ENCODE measurements around the gene MYT1. TPM values are rescaled to one million over a fixed set of nuclear protein-coding genes. Genes with fewer than 3 reads are reported as not detected.
"Not testable (repeated sequence)": the region's sequence is repeated elsewhere in the genome, so short reads cannot be mapped to it uniquely, and the experiment has no call there.

MYT1 gene
- total RNA-seq, 1 donor from 2014 or later = 2.3 TPM

DNA sequence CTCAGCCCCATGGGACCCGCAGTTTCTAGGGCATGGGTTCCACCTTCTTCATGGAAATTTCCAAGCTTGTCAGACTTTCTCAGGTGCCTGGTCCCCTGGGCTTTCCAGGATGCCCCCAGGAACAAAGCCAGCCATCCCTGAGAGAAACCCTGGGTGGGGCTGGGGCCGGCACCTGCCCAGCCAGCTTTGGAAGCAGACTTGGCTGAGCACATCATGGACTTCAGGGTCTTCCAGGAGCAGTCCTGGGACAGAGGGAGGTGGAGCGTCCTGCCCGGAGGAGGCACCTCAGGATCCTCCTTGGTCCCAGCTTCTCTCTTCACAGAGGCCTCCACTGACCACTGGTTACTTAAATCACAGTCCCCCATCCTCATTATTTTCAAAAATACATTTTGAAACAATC, 13.5 kb downstream of the MYT1 start:
- DNase-seq (ENCODE audit: low spot score, unreplicated experiment) = no peak
- no peak overlapping the region for H3K27ac Mint-ChIP-seq
- peaks cover 23% of the 10 kb centered on the region for H3K27me3 Mint-ChIP-seq
- no peak overlapping the region for H3K4me3 Mint-ChIP-seq (ENCODE audit: low read depth)
- H3K36me3 Mint-ChIP-seq (ENCODE audit: insufficient read depth) = no peaks in the 10 kb centered on the region
- H3K9me3 Mint-ChIP-seq (ENCODE audit: low read depth) = peaks cover 6% of the 10 kb centered on the region
- peaks cover 6% of the 10 kb centered on the region for H3K4me1 Mint-ChIP-seq (ENCODE audit: low read depth)
- TF ChIP-seq, protein P1, sequence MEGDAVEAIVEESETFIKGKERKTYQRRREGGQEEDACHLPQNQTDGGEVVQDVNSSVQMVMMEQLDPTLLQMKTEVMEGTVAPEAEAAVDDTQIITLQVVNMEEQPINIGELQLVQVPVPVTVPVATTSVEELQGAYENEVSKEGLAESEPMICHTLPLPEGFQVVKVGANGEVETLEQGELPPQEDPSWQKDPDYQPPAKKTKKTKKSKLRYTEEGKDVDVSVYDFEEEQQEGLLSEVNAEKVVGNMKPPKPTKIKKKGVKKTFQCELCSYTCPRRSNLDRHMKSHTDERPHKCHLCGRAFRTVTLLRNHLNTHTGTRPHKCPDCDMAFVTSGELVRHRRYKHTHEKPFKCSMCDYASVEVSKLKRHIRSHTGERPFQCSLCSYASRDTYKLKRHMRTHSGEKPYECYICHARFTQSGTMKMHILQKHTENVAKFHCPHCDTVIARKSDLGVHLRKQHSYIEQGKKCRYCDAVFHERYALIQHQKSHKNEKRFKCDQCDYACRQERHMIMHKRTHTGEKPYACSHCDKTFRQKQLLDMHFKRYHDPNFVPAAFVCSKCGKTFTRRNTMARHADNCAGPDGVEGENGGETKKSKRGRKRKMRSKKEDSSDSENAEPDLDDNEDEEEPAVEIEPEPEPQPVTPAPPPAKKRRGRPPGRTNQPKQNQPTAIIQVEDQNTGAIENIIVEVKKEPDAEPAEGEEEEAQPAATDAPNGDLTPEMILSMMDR (IDR thresholded peaks at IDR 0.05; ENCODE audit: unreplicated experiment) = no peak

DNA sequence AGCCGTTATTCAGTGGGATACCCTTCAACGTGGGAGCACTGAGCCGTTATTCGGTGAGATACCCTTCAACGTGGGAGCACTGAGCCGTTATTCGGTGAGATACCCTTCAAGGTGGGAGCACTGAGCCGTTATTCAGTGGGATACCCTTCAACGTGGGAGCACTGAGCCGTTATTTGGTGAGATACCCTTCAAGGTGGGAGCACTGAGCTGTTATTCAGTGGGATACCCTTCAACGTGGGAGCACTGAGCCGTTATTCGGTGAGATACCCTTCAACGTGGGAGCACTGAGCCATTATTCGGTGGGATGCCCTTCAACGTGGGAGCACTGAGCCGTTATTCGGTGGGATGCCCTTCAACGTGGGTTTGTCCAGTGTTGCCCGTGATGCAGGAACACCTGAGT, 14.7 kb downstream of the MYT1 start:
- H3K4me3 Mint-ChIP-seq (ENCODE audit: low read depth); DNase-seq (ENCODE audit: low spot score, unreplicated experiment); H3K4me1 Mint-ChIP-seq (ENCODE audit: low read depth); H3K36me3 Mint-ChIP-seq (ENCODE audit: insufficient read depth); H3K9me3 Mint-ChIP-seq (ENCODE audit: low read depth); H3K27ac Mint-ChIP-seq: not testable (repeated sequence)
- peaks cover 17% of the 10 kb centered on the region for H3K27me3 Mint-ChIP-seq

DNA sequence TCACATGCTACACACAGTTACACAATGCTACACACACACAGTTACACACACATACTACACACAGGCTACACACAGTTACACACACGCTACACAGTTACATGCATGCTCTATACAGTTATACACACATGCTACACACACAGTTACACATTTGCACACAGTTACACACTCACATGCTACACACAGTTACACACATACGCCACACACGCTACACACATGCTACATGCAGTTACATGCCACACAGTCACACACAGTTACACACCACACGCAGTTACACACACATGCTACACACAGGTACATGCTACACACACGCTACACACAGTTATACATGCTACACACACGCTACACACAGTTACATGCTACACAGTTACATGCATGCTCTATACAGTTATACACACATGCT, 15.6 kb downstream of the MYT1 start:
- Mint-ChIP-seq H3K27me3 (peaks cover 23% of the 10 kb centered on the region), H3K36me3 (ENCODE audit: insufficient read depth) (no peaks in the 10 kb centered on the region), H3K27ac (no peak overlapping the region), H3K4me1 (ENCODE audit: low read depth) (peaks cover 6% of the 10 kb centered on the region), H3K9me3 (ENCODE audit: low read depth) (peaks cover 6% of the 10 kb centered on the region), H3K4me3 (ENCODE audit: low read depth) (no peak overlapping the region)
- no peak for DNase-seq (ENCODE audit: low spot score, unreplicated experiment)
- TF ChIP-seq, protein P1 (IDR thresholded peaks at IDR 0.05; ENCODE audit: unreplicated experiment) = no peak

DNA sequence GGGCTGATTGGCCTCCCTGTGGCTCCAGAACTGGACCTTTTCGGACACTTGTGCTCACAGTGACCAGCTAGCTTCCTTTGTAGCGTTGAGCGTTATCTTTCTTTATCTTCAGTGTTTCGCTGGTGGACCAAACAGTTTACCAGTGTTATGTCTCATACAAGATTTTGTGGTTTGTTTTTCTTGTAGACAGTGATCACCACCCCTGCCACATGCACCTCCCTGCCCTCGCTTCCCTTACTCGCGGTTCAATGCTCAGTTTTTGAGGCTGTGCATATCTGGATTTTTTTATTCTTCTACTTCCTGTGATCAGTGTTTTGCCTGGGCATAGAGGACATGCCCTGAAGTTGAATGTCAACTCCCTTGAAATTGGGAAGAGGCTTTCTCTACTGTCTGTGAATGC, 16.4 kb downstream of the MYT1 start:
- Mint-ChIP-seq H3K27ac (no peak overlapping the region), H3K36me3 (ENCODE audit: insufficient read depth) (no peaks in the 10 kb centered on the region), H3K4me3 (ENCODE audit: low read depth) (no peak overlapping the region), H3K4me1 (ENCODE audit: low read depth) (peaks cover 6% of the 10 kb centered on the region), H3K9me3 (ENCODE audit: low read depth) (peaks cover 6% of the 10 kb centered on the region), H3K27me3 (peaks cover 23% of the 10 kb centered on the region)
- TF ChIP-seq, protein P1 (IDR thresholded peaks at IDR 0.05; ENCODE audit: unreplicated experiment) = no peak
- DNase-seq (ENCODE audit: low spot score, unreplicated experiment) = no peak

DNA sequence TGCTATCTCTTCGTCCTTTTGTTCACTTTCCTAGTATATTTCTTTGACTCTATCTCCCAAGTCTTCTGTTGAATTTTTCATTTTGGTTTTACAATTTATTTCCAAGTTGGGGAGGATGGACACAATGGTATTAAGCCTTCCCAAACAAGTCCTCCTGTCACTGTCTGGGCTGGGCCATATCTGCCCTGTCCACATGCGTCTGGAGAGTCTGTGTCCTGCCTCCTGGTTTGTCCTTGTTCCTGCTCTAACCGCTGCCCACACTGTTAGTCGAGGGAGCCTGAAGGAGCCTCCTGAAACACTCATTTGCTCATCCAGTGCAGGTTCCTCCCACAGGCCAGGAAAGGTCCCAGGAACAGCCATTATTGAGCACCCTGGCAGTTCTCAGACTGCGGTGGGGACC, 17.1 kb downstream of the MYT1 start:
- H3K27me3 Mint-ChIP-seq = peaks cover 22% of the 10 kb centered on the region
- H3K36me3 Mint-ChIP-seq (ENCODE audit: insufficient read depth) = peaks cover under 1% of the 10 kb centered on the region
- peaks cover 6% of the 10 kb centered on the region for H3K4me1 Mint-ChIP-seq (ENCODE audit: low read depth)
- H3K4me3 Mint-ChIP-seq (ENCODE audit: low read depth) = no peak overlapping the region
- no peak for DNase-seq (ENCODE audit: low spot score, unreplicated experiment)
- TF ChIP-seq, protein P1 (IDR thresholded peaks at IDR 0.05; ENCODE audit: unreplicated experiment) = no peak
- no peak overlapping the region for H3K27ac Mint-ChIP-seq
- peaks cover 7% of the 10 kb centered on the region for H3K9me3 Mint-ChIP-seq (ENCODE audit: low read depth)

DNA sequence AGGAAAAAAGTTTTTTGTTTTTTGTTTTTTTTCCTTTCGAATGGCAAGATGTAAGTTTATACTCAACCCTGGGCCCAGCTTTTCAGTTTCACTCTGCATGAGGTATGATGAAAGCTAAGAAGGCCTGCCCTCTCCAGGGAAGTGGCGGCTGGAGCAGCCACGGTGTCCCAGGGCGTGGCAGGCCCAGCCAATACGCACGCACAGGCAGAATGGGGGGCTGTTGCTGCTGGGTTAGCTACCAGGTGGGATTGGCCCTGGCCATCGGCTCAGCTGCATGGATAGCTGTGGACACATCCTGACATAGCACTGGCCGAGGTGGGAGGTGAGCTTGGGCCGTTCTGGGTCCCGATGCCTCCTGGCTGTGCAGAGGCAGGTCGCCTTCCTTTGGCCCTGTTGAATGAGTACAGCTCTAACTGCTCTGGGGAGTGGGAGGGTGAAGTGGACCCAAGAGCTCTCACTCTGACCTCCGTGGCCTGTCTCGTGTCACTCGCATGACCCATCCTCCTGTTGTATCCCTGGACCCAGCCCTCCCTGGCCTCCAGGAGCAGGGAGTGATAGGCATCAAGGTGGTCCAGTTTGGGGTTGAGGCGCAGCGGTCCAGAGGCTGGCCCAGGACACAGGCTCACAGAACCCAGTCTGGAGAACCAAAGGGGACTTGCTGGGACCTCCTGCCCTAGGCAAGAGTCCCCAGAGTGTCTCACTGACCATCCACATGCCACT, 18.1 kb downstream of the MYT1 start:
- Mint-ChIP-seq H3K4me1 (ENCODE audit: low read depth) (peaks cover 7% of the 10 kb centered on the region), H3K9me3 (ENCODE audit: low read depth) (peaks cover 9% of the 10 kb centered on the region), H3K27ac (no peak overlapping the region), H3K4me3 (ENCODE audit: low read depth) (no peak overlapping the region), H3K36me3 (ENCODE audit: insufficient read depth) (peaks cover 1% of the 10 kb centered on the region), H3K27me3 (peaks cover 13% of the 10 kb centered on the region)
- TF ChIP-seq, protein P1 (IDR thresholded peaks at IDR 0.05; ENCODE audit: unreplicated experiment) = no peak
- no peak for DNase-seq (ENCODE audit: low spot score, unreplicated experiment)

Measured in progenitor cell of endocrine pancreas (in vitro differentiated cells).